ENCODE data around the gene NPR1.
"Not testable (repeated sequence)": the region's sequence is repeated elsewhere in the genome, so short reads cannot be mapped to it uniquely, and the experiment has no call there.

Gene NPR1

GRCh38 chr1:153684892-153685291, 6.4 kb downstream of the NPR1 start:
- no peak for DNase-seq

GRCh38 chr1:153685544-153686340, 7.3 kb downstream of the NPR1 start:
- no peak for DNase-seq

GRCh38 chr1:153687346-153688125, 9.0 kb downstream of the NPR1 start:
- no peak for DNase-seq

GRCh38 chr1:153688276-153688675, 9.8 kb downstream of the NPR1 start:
- DNase-seq, result no peak

- DNase-seq, result no peak
These were observed 10.3 kb downstream of the NPR1 start for GRCh38 chr1:153688736-153689328.

- no peak for DNase-seq
These were observed 15.0 kb downstream of the NPR1 start for GRCh38 chr1:153693466-153693865.

- no peak for DNase-seq
These were observed 18.3 kb downstream of the NPR1 start for GRCh38 chr1:153696741-153697140.

GRCh38 chr1:153697191-153698019, 18.9 kb downstream of the NPR1 start:
- no peak for DNase-seq

GRCh38 chr1:153698020-153698922, 19.8 kb downstream of the NPR1 start:
- DNase-seq, result peak; percentile 66

GRCh38 chr1:153698923-153699714, 20.6 kb downstream of the NPR1 start:
- no peak for DNase-seq

- DNase-seq, result no peak
These were observed 21.3 kb downstream of the NPR1 start for GRCh38 chr1:153699768-153700167.

GRCh38 chr1:153705484-153705883, 27.0 kb downstream of the NPR1 start:
- no peak for DNase-seq

- peak; percentile 28 for DNase-seq
These were observed 32.5 kb downstream of the NPR1 start for GRCh38 chr1:153711026-153711425.

- DNase-seq, result not testable (repeated sequence)
These were observed 37.7 kb downstream of the NPR1 start for GRCh38 chr1:153716211-153716610.

GRCh38 chr1:153717330-153717729, 38.8 kb downstream of the NPR1 start:
- DNase-seq, result no peak

GRCh38 chr1:153723687-153724086, 45.2 kb downstream of the NPR1 start:
- DNase-seq, result no peak

- DNase-seq, result not testable (repeated sequence)
These were observed 46.1 kb downstream of the NPR1 start for GRCh38 chr1:153724634-153725033.

GRCh38 chr1:153727463-153728304, 49.2 kb downstream of the NPR1 start, which contains the start of gene INTS3:
TSS of gene INTS3 (plus strand) at chr1:153728050. CDS start at chr1:153728635, 585 bp downstream.
- DNase-seq, result peak; percentile 100

GRCh38 chr1:153728305-153729066, 50.0 kb downstream of the NPR1 start:
- DNase-seq, result peak; percentile 72

Data from NCI-H146 (cell line).